ENCODE data around the gene UNG. TPM values are rescaled to one million over a fixed set of nuclear protein-coding genes. Genes with fewer than 3 reads are reported as not detected.
A peak's percentile ranks its signal among the peaks of the same experiment; 100 is the strongest.

The UNG gene
- total and polyA plus RNA-seq, 2 donors, result 14.1 to 22.3 TPM

DNA sequence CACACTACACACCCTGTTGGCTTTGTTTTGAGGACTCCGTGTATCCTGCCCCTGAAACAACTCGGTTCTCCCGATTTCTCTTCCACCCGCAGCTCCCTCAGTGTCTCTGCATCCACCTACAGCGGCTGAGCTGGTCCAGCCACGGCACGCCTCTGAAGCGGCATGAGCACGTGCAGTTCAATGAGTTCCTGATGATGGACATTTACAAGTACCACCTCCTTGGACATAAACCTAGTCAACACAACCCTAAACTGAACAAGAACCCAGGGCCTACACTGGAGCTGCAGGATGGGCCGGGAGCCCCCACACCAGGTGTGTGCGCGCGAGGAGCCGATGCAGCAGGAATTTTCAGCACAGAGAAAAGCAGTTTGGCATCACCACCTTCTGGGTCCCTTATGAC lies 14.6 kb upstream of the UNG start:
- WGBS, result 98% methylated on average over 14 of the region's 14 CpGs
- H3K4me1 ChIP-seq (ENCODE audit: control insufficient read depth in 2 of 2, insufficient read depth in 2 of 2, low read length in 2 of 2), result no peaks in the 10 kb centered on the region
- no peak overlapping the region for H3K27ac ChIP-seq (ENCODE audit: low read depth in 1 of 2, low read length in 1 of 2)
- peaks cover 34 to 38% of the 10 kb centered on the region in 2 donors for H3K36me3 ChIP-seq (ENCODE audit: control insufficient read depth in 2 of 2, insufficient read depth in 2 of 2, low read length in 1 of 2)
- H3K4me3 ChIP-seq (ENCODE audit: low read length in 2 of 2), result no peak overlapping the region
- H3K9me3 ChIP-seq (ENCODE audit: control insufficient read depth in 2 of 2, insufficient read depth in 1 of 2, low read length in 1 of 2), result no peaks in the 10 kb centered on the region
- DNase-seq (ENCODE audit: low read depth in 6 of 9, low spot score in 9 of 9), result no peak
- H3K27me3 ChIP-seq (ENCODE audit: control insufficient read depth in 2 of 2, insufficient read depth in 1 of 2, low read length in 1 of 2), result no peaks in the 10 kb centered on the region

DNA sequence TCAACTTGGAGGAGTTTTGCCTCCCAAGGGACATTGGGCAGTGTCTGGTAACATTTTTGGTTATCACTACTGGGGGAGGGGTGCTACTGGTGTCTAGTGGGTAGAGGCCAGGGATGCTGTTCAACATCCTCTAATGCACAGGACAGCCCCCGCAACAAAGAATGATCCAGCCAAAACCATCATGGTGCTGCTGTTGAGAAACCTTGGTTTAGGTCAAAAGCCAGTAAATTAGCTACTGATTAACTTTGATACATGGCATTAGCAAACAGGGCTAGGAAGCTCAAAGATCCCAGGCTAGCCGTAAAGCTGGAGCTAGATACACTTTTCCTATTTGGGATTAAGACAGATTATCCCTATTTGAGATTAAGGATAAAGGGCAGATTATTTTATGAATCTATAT lies 13.0 kb upstream of the UNG start:
- no peak for DNase-seq (ENCODE audit: low read depth in 6 of 9, low spot score in 9 of 9)
- Histone ChIP-seq H3K27ac (ENCODE audit: low read depth in 1 of 2, low read length in 1 of 2) (no peak overlapping the region), H3K4me1 (ENCODE audit: control insufficient read depth in 2 of 2, insufficient read depth in 2 of 2, low read length in 2 of 2) (no peaks in the 10 kb centered on the region), H3K27me3 (ENCODE audit: control insufficient read depth in 2 of 2, insufficient read depth in 1 of 2, low read length in 1 of 2) (no peaks in the 10 kb centered on the region), H3K4me3 (ENCODE audit: low read length in 2 of 2) (no peak overlapping the region), H3K36me3 (ENCODE audit: control insufficient read depth in 2 of 2, insufficient read depth in 2 of 2, low read length in 1 of 2) (peaks cover 38 to 48% of the 10 kb centered on the region in 2 donors), H3K9me3 (ENCODE audit: control insufficient read depth in 2 of 2, insufficient read depth in 1 of 2, low read length in 1 of 2) (no peaks in the 10 kb centered on the region)
- over 99% methylated on average over 2 of the region's 2 CpGs for WGBS

DNA sequence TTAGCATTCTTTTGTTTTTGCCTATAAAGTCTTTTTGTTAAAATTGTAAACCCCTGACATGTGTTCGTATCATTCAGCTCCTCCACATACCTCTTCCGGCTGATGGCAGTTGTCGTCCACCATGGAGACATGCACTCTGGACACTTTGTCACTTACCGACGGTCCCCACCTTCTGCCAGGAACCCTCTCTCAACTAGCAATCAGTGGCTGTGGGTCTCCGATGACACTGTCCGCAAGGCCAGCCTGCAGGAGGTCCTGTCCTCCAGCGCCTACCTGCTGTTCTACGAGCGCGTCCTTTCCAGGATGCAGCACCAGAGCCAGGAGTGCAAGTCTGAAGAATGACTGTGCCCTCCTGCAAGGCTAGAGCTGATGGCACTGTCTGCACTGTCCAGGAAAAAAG lies 11.8 kb upstream of the UNG start:
- WGBS, result 99% methylated on average over 11 of the region's 11 CpGs
- H3K36me3 ChIP-seq (ENCODE audit: control insufficient read depth in 2 of 2, insufficient read depth in 2 of 2, low read length in 1 of 2), result peaks cover 41 to 50% of the 10 kb centered on the region in 2 donors

DNA sequence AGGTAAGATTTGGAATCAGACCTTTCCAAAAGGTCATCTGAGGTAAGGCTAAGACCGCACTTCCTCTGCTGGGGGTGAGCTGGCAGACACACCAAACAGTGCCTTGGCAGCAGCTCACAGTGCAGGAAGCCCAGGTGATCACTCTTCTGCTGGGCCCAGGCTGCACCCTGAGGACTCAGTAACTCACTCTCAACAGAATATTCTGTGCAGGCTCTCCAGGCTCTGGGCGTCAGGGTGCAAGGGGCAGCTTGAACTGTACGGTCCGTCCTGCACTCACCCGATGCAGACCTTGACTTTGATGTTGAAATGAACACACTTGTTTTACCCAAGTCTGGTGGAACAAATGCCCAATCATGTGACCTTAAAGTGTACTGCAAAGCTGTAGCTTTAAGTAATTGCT lies 10.1 kb upstream of the UNG start:
- 93% methylated on average over 5 of the region's 5 CpGs for WGBS
- Histone ChIP-seq H3K27ac (ENCODE audit: low read depth in 1 of 2, low read length in 1 of 2) (no peak overlapping the region), H3K36me3 (ENCODE audit: control insufficient read depth in 2 of 2, insufficient read depth in 2 of 2, low read length in 1 of 2) (peaks cover 33 to 42% of the 10 kb centered on the region in 2 donors), H3K4me3 (ENCODE audit: low read length in 2 of 2) (no peak overlapping the region), H3K9me3 (ENCODE audit: control insufficient read depth in 2 of 2, insufficient read depth in 1 of 2, low read length in 1 of 2) (no peaks in the 10 kb centered on the region), H3K27me3 (ENCODE audit: control insufficient read depth in 2 of 2, insufficient read depth in 1 of 2, low read length in 1 of 2) (no peaks in the 10 kb centered on the region), H3K4me1 (ENCODE audit: control insufficient read depth in 2 of 2, insufficient read depth in 2 of 2, low read length in 2 of 2) (peaks cover 3 to 4% of the 10 kb centered on the region in 2 donors)
- DNase-seq (ENCODE audit: low read depth in 6 of 9, low spot score in 9 of 9), result no peak

More for the DNA sequence above, 11.8 kb upstream of the UNG start:
- H3K9me3 ChIP-seq (ENCODE audit: control insufficient read depth in 2 of 2, insufficient read depth in 1 of 2, low read length in 1 of 2), result no peaks in the 10 kb centered on the region
- H3K27me3 ChIP-seq (ENCODE audit: control insufficient read depth in 2 of 2, insufficient read depth in 1 of 2, low read length in 1 of 2), result no peaks in the 10 kb centered on the region
- H3K4me1 ChIP-seq (ENCODE audit: control insufficient read depth in 2 of 2, insufficient read depth in 2 of 2, low read length in 2 of 2), result no peaks in the 10 kb centered on the region
- no peak for DNase-seq (ENCODE audit: low read depth in 6 of 9, low spot score in 9 of 9)
- H3K4me3 ChIP-seq (ENCODE audit: low read length in 2 of 2), result no peak overlapping the region
- H3K27ac ChIP-seq (ENCODE audit: low read depth in 1 of 2, low read length in 1 of 2), result no peak overlapping the region

DNA sequence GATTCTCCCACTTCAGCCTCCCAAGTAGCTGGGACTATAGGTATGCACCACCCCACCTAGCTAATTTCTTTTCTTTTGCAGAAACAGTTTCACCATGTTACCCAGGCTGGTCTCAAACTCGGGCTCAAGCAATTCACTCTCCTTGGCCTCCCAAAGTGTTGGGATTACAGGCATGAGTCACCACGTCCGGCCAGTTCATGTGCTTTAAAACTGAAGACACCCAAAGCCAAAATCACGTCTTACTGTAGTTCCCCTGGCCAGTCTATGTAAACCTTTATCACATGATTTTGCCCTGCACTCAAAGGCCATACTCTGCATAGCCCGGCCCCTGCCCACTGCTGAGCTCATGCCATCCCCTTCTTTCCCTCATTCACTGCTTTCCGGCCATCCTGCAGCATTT lies 8.6 kb upstream of the UNG start:
- Histone ChIP-seq H3K4me1 (ENCODE audit: control insufficient read depth in 2 of 2, insufficient read depth in 2 of 2, low read length in 2 of 2) (peaks cover 10 to 20% of the 10 kb centered on the region in 2 donors), H3K27me3 (ENCODE audit: control insufficient read depth in 2 of 2, insufficient read depth in 1 of 2, low read length in 1 of 2) (no peaks in the 10 kb centered on the region), H3K27ac (ENCODE audit: low read depth in 1 of 2, low read length in 1 of 2) (no peak overlapping the region), H3K4me3 (ENCODE audit: low read length in 2 of 2) (no peak overlapping the region), H3K9me3 (ENCODE audit: control insufficient read depth in 2 of 2, insufficient read depth in 1 of 2, low read length in 1 of 2) (peaks cover 0 to 3% of the 10 kb centered on the region in 2 donors), H3K36me3 (ENCODE audit: control insufficient read depth in 2 of 2, insufficient read depth in 2 of 2, low read length in 1 of 2) (peaks cover 22 to 32% of the 10 kb centered on the region in 2 donors)
- 96% methylated on average over 6 of the region's 6 CpGs for WGBS
- DNase-seq (ENCODE audit: low read depth in 6 of 9, low spot score in 9 of 9), result no peak

DNA sequence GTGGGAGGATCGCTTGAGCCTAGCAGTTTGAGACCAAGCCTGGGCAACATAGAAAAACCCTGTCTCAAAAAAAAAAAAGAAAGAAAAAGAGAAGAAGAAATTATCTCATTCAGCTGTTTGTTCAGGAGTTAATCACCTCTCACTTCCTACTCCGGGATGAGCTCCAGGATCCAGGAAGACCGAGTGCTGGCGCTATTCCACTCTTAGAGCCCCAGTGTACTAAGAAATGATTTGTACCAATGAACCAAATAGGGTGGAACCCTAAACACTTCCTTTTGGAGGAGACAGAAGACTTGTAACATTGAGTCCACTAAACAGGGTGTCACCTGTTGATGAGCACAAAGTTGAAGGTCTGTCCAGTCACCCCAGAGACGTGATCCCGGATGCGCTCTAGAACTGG lies 7.7 kb upstream of the UNG start:
- 97% methylated on average over 7 of the region's 7 CpGs for WGBS

DNA sequence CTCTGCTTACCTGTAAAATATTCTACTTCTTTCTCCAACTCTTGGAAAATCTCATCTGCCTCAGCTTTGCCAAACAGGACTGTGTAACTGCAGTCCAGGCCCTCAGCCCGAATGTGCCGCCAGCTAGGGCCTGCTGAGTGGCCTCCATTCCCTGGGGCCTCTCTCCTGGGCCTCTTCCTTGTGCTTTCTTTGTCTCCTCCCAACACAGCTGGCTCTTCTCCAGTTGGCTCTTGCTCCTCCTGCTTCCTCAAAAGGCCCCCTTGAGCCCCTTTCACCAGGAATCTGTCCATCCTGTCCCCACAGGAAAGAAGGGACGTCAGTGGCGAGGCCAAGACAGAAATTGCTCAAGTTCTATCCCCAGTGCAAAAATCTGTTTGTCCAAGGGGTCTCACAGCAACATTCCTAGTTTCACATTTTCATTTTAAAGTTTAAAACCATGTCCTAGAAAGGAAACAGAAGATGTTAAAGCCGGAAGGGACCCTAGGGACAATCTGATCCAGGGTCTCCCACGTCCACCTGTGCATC lies 4.8 kb upstream of the UNG start:
- Histone ChIP-seq H3K27me3 (ENCODE audit: control insufficient read depth in 2 of 2, insufficient read depth in 1 of 2, low read length in 1 of 2) (no peaks in the 10 kb centered on the region), H3K4me3 (ENCODE audit: low read length in 2 of 2) (peak overlapping the region; percentile 38 to 53), H3K27ac (ENCODE audit: low read depth in 1 of 2, low read length in 1 of 2) (no peak overlapping the region), H3K36me3 (ENCODE audit: control insufficient read depth in 2 of 2, insufficient read depth in 2 of 2, low read length in 1 of 2) (peaks cover 3 to 20% of the 10 kb centered on the region in 2 donors), H3K4me1 (ENCODE audit: control insufficient read depth in 2 of 2, insufficient read depth in 2 of 2, low read length in 2 of 2) (peaks cover 14 to 26% of the 10 kb centered on the region in 2 donors), H3K9me3 (ENCODE audit: control insufficient read depth in 2 of 2, insufficient read depth in 1 of 2, low read length in 1 of 2) (peaks cover 0 to 3% of the 10 kb centered on the region in 2 donors)
- 57% methylated on average over 6 of the region's 6 CpGs for WGBS
- DNase-seq (ENCODE audit: low read depth in 6 of 9, low spot score in 9 of 9), result no peak

More for the DNA sequence above, 7.7 kb upstream of the UNG start:
- no peak overlapping the region for H3K4me3 ChIP-seq (ENCODE audit: low read length in 2 of 2)
- H3K36me3 ChIP-seq (ENCODE audit: control insufficient read depth in 2 of 2, insufficient read depth in 2 of 2, low read length in 1 of 2), result peaks cover 21 to 32% of the 10 kb centered on the region in 2 donors
- no peak overlapping the region for H3K27ac ChIP-seq (ENCODE audit: low read depth in 1 of 2, low read length in 1 of 2)
- no peak for DNase-seq (ENCODE audit: low read depth in 6 of 9, low spot score in 9 of 9)
- peaks cover 10 to 21% of the 10 kb centered on the region in 2 donors for H3K4me1 ChIP-seq (ENCODE audit: control insufficient read depth in 2 of 2, insufficient read depth in 2 of 2, low read length in 2 of 2)
- H3K27me3 ChIP-seq (ENCODE audit: control insufficient read depth in 2 of 2, insufficient read depth in 1 of 2, low read length in 1 of 2), result no peaks in the 10 kb centered on the region
- peaks cover 0 to 3% of the 10 kb centered on the region in 2 donors for H3K9me3 ChIP-seq (ENCODE audit: control insufficient read depth in 2 of 2, insufficient read depth in 1 of 2, low read length in 1 of 2)

DNA sequence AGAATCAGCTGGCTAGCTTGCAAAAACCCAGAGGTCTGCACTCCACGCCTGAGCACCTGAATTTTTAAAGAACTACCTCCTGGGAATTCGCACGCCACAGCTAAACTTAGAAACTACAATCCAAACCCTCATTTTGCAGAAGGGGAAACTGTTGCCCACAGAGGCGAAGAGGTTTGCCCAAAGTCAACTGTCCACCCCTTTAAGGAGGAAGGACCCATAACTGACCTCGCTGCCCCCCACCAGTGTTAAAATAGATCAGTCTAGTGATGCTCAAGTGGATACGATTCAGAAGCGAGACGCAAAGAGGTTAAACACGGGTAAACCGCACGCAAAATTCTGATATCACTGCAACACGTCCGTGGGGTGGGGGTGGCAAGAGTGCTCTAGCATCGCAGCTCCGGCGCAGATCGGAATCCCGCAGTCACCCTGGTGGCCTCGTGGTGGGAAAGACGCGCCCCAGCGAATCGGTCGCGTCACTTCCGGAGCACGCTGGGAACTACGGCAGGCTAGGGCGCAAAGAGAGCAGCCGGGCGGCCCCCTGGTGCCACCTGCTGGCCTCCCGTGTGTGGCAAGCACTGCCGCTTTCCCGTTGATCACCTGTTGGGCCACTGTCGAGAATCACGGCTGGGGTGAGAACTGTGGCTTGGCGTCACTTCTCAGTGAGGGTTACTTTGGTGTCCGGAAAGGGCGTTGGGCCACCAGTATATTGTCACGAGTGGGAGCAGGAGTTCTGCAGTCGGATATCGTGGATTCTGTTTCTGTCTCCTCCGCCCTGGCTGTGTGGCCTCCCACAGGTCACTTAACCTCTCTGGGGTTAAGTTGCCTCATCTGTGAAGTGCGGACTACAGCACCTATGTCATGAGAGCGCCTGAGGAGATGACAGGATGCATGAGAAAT lies 4.1 kb upstream of the UNG start, which contains the start of gene ALKBH2:
Gene ALKBH2, minus strand, starts transcription at position 451 of the 897 bp plus-strand sequence. CDS start 686 bp downstream, outside the sequence.
- Histone ChIP-seq H3K27me3 (ENCODE audit: control insufficient read depth in 2 of 2, insufficient read depth in 1 of 2, low read length in 1 of 2) (no peaks in the 10 kb centered on the region), H3K4me1 (ENCODE audit: control insufficient read depth in 2 of 2, insufficient read depth in 2 of 2, low read length in 2 of 2) (peaks cover 17 to 30% of the 10 kb centered on the region in 2 donors), H3K36me3 (ENCODE audit: control insufficient read depth in 2 of 2, insufficient read depth in 2 of 2, low read length in 1 of 2) (peaks cover 3 to 17% of the 10 kb centered on the region in 2 donors), H3K9me3 (ENCODE audit: control insufficient read depth in 2 of 2, insufficient read depth in 1 of 2, low read length in 1 of 2) (peaks cover 0 to 3% of the 10 kb centered on the region in 2 donors), H3K4me3 (ENCODE audit: low read length in 2 of 2) (peak within 1 kb of the TSS; percentile 38 to 53), H3K27ac (ENCODE audit: low read depth in 1 of 2, low read length in 1 of 2) (peak within 1 kb of the TSS; percentile 3 to 47)
- peak; percentile 80 to 97 (median 90) for DNase-seq (ENCODE audit: low read depth in 6 of 9, low spot score in 9 of 9)
- 6% methylated on average over 45 of the region's 45 CpGs for WGBS

DNA sequence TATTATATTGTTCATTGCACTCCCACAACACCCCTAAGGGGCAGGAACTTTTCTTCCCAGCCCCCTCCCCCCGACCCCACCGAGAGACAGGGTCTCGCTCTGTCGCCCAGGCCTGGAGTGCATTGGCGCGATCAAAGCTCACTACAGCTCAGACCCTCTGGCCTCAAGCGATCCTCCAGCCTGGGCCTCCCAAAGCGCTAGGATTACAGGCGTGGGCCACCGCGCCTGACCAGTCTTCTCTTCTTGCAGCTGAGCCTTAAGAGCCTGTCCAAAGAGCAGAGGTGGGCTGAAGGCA lies 310 bp upstream of the UNG start:
- 49% methylated on average over 11 of the region's 11 CpGs for WGBS
- Histone ChIP-seq H3K27me3 (ENCODE audit: control insufficient read depth in 2 of 2, insufficient read depth in 1 of 2, low read length in 1 of 2) (no peaks in the 10 kb centered on the region), H3K4me1 (ENCODE audit: control insufficient read depth in 2 of 2, insufficient read depth in 2 of 2, low read length in 2 of 2) (peaks cover 18 to 35% of the 10 kb centered on the region in 2 donors), H3K27ac (ENCODE audit: low read depth in 1 of 2, low read length in 1 of 2) (no peak overlapping the region), H3K4me3 (ENCODE audit: low read length in 2 of 2) (peak overlapping the region; percentile 51 to 73), H3K36me3 (ENCODE audit: control insufficient read depth in 2 of 2, insufficient read depth in 2 of 2, low read length in 1 of 2) (peaks cover 3 to 18% of the 10 kb centered on the region in 2 donors), H3K9me3 (ENCODE audit: control insufficient read depth in 2 of 2, insufficient read depth in 1 of 2, low read length in 1 of 2) (peaks cover 0 to 3% of the 10 kb centered on the region in 2 donors)
- DNase-seq (ENCODE audit: low read depth in 6 of 9, low spot score in 9 of 9), result no peak
